Measurements from ENCODE around the gene ABI3BP. TPM values are rescaled to one million over a fixed set of nuclear protein-coding genes. Genes with fewer than 3 reads are reported as not detected.

ABI3BP gene
- polyA plus RNA-seq, 1 of the 3 experiments (the other 2 are of a cell fraction) = 8.4 TPM

DNA sequence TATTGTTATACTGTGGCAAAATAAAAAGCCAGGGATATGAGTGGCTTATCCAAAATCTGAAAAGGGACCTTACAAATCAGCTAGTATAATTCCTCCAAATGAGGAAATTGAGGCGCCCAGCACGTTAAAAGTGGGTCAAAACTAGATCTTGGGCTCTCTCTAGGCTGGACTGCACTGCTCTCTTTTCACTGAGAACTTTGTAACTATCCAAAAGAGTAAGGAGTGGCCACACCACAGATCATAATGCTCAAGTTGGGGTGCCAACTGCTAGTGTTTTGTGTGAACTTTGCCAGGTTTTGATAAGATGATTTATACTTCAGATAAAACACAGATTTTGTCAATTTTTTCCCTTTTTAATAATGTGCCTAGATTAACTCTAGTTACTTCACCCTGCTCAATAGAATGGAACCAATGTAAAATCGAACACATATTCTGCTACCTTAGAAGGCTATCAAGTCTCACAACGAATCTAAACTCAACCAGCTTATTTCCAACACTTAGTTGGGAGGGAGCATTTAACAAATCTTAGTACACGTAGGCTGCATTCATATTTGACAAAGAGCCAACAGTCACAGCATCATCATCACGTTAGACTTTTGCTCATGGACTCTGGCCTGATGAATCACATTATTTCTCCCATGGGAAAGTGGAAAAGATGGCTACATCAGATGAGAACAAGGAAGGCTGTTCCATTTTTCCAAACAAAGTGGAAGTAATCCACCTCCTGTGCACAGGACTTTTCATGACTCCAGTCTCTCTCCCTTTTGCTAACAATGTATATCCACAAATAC, 64.4 kb downstream of the ABI3BP start:
- WGBS (ENCODE audit: low lambda C conversion rate) = 73% methylated on average over 6 of the region's 6 CpGs
- H3K79me2 ChIP-seq (ENCODE audit: insufficient read depth) = no peaks in the 10 kb centered on the region
- no peaks in the 10 kb centered on the region for H3K9me3 ChIP-seq
- no peak overlapping the region for H3K4me3 ChIP-seq (ENCODE audit: low read depth in 2 of 2, low read length in 1 of 2)
- 0 out of 2 replicates have a peak, but pooled peaks cover 3% of the 10 kb centered on the region for H3K9me2 ChIP-seq
- POLR2A ChIA-PET = no interaction called here
- H3K4me1 ChIP-seq (ENCODE audit: control insufficient read depth in 1 of 2, insufficient read depth in 2 of 2, low read depth in 1 of 2, low read length in 1 of 2) = no peaks in the 10 kb centered on the region
- no peak overlapping the region for H3K9ac ChIP-seq
- H3F3A ChIP-seq (replicated peaks; ENCODE audit: insufficient read depth) = no peaks in the 10 kb centered on the region
- no peak for TF ChIP-seq YY1 (IDR thresholded peaks at IDR 0.05; ENCODE audit: low read depth)
- TF ChIP-seq JUND (IDR thresholded peaks at IDR 0.05) = no peak
- H3K4me2 ChIP-seq = no peak overlapping the region
- no peaks in the 10 kb centered on the region for H3K36me3 ChIP-seq (replicated peaks in 1 of 2; ENCODE audit: control insufficient read depth in 1 of 2, insufficient read depth in 2 of 2, low read length in 1 of 2)
- H2AFZ ChIP-seq (ENCODE audit: low read depth) = peak overlapping the region; percentile 67; the same call in 1 of the 2 replicates
- H3K27me3 ChIP-seq (ENCODE audit: insufficient read depth) = no peaks in the 10 kb centered on the region
- DNase-seq = no peak
- no peaks in the 10 kb centered on the region for H4K20me1 ChIP-seq (ENCODE audit: insufficient read depth)
- CTCF ChIA-PET = interaction anchor here (1.3 kb wide), 1 partner anchor 12 kb away, joined by 3 read pairs; no protein-coding TSS in a partner anchor
- peak overlapping the region in 1 of 2 experiments; percentile 28; a peak in 2 of 4 replicates for H3K27ac ChIP-seq (ENCODE audit: low read depth in 2 of 2, low read length in 1 of 2)

DNA sequence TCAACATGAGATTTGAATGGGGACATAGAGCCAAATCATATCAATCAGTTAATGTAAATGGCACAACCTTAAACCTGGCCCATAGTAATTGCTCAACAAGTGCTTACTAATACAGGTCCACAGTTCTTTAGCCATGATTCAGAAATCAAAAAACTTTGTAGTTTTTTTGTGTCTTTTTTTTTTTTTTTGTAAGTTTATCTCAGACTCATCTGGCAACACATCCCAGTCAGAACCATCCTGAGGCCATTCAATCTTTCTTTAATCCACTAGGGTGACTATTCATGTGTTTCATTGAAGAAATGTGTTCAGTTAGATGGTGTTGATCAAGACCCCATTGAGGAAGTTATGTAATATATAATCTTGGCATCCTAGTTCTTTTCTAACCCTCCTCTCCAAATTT, 65.4 kb downstream of the ABI3BP start:
- DNase-seq = no peak
- H4K20me1 ChIP-seq (ENCODE audit: insufficient read depth) = no peaks in the 10 kb centered on the region
- POLR2A ChIA-PET = no interaction called here
- H3K9me3 ChIP-seq = no peaks in the 10 kb centered on the region
- no peak overlapping the region for H3K4me3 ChIP-seq (ENCODE audit: low read depth in 2 of 2, low read length in 1 of 2)
- H3K4me1 ChIP-seq (ENCODE audit: control insufficient read depth in 1 of 2, insufficient read depth in 2 of 2, low read depth in 1 of 2, low read length in 1 of 2) = no peaks in the 10 kb centered on the region
- H3K36me3 ChIP-seq (replicated peaks in 1 of 2; ENCODE audit: control insufficient read depth in 1 of 2, insufficient read depth in 2 of 2, low read length in 1 of 2) = no peaks in the 10 kb centered on the region
- no peak overlapping the region for H2AFZ ChIP-seq (ENCODE audit: low read depth)
- H3K79me2 ChIP-seq (ENCODE audit: insufficient read depth) = no peaks in the 10 kb centered on the region
- H3K9me2 ChIP-seq = 0 out of 2 replicates have a peak, but pooled peaks cover under 1% of the 10 kb centered on the region
- H3K27ac ChIP-seq (ENCODE audit: low read depth in 2 of 2, low read length in 1 of 2) = no peak overlapping the region
- H3K9ac ChIP-seq = no peak overlapping the region
- CTCF ChIA-PET = no interaction called here
- no peaks in the 10 kb centered on the region for H3F3A ChIP-seq (replicated peaks; ENCODE audit: insufficient read depth)
- H3K27me3 ChIP-seq (ENCODE audit: insufficient read depth) = no peaks in the 10 kb centered on the region
- no peak for TF ChIP-seq GATA2 (CRISPR knock-in tag; IDR thresholded peaks at IDR 0.05)
- TF ChIP-seq, protein P1, sequence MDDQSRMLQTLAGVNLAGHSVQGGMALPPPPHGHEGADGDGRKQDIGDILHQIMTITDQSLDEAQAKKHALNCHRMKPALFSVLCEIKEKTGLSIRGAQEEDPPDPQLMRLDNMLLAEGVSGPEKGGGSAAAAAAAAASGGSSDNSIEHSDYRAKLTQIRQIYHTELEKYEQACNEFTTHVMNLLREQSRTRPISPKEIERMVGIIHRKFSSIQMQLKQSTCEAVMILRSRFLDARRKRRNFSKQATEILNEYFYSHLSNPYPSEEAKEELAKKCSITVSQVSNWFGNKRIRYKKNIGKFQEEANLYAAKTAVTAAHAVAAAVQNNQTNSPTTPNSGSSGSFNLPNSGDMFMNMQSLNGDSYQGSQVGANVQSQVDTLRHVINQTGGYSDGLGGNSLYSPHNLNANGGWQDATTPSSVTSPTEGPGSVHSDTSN (IDR thresholded peaks at IDR 0.05) = no peak
- no peak for TF ChIP-seq FOXJ3 (CRISPR knock-in tag; IDR thresholded peaks at IDR 0.05)
- TF ChIP-seq, protein P2, sequence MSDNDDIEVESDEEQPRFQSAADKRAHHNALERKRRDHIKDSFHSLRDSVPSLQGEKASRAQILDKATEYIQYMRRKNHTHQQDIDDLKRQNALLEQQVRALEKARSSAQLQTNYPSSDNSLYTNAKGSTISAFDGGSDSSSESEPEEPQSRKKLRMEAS (IDR thresholded peaks at IDR 0.05; ENCODE audit: low read depth) = no peak
- TF ChIP-seq, protein P3, sequence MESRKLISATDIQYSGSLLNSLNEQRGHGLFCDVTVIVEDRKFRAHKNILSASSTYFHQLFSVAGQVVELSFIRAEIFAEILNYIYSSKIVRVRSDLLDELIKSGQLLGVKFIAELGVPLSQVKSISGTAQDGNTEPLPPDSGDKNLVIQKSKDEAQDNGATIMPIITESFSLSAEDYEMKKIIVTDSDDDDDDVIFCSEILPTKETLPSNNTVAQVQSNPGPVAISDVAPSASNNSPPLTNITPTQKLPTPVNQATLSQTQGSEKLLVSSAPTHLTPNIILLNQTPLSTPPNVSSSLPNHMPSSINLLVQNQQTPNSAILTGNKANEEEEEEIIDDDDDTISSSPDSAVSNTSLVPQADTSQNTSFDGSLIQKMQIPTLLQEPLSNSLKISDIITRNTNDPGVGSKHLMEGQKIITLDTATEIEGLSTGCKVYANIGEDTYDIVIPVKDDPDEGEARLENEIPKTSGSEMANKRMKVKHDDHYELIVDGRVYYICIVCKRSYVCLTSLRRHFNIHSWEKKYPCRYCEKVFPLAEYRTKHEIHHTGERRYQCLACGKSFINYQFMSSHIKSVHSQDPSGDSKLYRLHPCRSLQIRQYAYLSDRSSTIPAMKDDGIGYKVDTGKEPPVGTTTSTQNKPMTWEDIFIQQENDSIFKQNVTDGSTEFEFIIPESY (IDR thresholded peaks at IDR 0.05; ENCODE audit: borderline replicate concordance, low read depth) = no peak
- no peak for TF ChIP-seq MEF2A (IDR thresholded peaks at IDR 0.05; ENCODE audit: borderline replicate concordance, low read depth)
- no peak for TF ChIP-seq CHD2 (IDR thresholded peaks at IDR 0.05; ENCODE audit: low read length, partially characterized antibody)
- no peak for TF ChIP-seq FOXM1 (IDR thresholded peaks at IDR 0.05; ENCODE audit: low read depth)
- TF ChIP-seq TCF12 (IDR thresholded peaks at IDR 0.05) = no peak
- no peak for TF ChIP-seq ELF1 (IDR thresholded peaks at IDR 0.05)
- no peak for TF ChIP-seq SMC3 (IDR thresholded peaks at IDR 0.05; ENCODE audit: low read depth, low read length)
- TF ChIP-seq EZH2phosphoT487 (IDR thresholded peaks at IDR 0.05; ENCODE audit: borderline replicate concordance, low read depth) = no peak
- no peak for TF ChIP-seq GABPA (IDR thresholded peaks at IDR 0.05; ENCODE audit: low read depth)
- TF ChIP-seq, protein P4, sequence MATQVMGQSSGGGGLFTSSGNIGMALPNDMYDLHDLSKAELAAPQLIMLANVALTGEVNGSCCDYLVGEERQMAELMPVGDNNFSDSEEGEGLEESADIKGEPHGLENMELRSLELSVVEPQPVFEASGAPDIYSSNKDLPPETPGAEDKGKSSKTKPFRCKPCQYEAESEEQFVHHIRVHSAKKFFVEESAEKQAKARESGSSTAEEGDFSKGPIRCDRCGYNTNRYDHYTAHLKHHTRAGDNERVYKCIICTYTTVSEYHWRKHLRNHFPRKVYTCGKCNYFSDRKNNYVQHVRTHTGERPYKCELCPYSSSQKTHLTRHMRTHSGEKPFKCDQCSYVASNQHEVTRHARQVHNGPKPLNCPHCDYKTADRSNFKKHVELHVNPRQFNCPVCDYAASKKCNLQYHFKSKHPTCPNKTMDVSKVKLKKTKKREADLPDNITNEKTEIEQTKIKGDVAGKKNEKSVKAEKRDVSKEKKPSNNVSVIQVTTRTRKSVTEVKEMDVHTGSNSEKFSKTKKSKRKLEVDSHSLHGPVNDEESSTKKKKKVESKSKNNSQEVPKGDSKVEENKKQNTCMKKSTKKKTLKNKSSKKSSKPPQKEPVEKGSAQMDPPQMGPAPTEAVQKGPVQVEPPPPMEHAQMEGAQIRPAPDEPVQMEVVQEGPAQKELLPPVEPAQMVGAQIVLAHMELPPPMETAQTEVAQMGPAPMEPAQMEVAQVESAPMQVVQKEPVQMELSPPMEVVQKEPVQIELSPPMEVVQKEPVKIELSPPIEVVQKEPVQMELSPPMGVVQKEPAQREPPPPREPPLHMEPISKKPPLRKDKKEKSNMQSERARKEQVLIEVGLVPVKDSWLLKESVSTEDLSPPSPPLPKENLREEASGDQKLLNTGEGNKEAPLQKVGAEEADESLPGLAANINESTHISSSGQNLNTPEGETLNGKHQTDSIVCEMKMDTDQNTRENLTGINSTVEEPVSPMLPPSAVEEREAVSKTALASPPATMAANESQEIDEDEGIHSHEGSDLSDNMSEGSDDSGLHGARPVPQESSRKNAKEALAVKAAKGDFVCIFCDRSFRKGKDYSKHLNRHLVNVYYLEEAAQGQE (IDR thresholded peaks at IDR 0.05; ENCODE audit: low read depth, low read length) = no peak
- no peak for TF ChIP-seq RXRA (IDR thresholded peaks at IDR 0.05; ENCODE audit: borderline replicate concordance, low read depth)
- H3K4me2 ChIP-seq = no peak overlapping the region
